ENCODE results near the gene ZNF189. TPM values are rescaled to one million over a fixed set of nuclear protein-coding genes. Genes with fewer than 3 reads are reported as not detected.
A peak's percentile ranks its signal among the peaks of the same experiment; 100 is the strongest.

ZNF189 gene
- total and polyA plus RNA-seq, 9 donors = 11.3 to 30.5 (median 25.1) TPM

DNA sequence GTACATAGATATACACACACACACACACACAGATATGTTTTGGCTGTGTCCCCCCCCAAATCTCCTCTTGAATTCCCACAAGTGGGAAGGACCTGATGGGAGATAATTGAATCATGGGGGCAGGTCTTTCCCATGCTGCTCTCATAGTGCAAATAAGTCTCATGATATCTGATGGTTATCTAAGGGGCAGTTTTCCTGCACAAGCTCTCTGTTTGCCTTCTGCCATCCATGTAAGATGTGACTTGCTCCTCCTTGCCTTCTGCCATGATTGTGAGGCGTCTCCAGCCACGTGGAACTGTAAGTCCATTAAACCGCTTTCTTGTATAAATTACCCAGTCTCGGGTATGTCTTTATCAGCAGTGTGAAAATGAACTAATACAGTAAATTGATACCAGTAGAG lies 52.8 kb downstream of the ZNF189 start:
- no peaks in the 10 kb centered on the region for H3K9me3 ChIP-seq
- 88 to 92% (median 90%) methylated on average over 4 of the region's 4 CpGs for WGBS, 3 donors

DNA sequence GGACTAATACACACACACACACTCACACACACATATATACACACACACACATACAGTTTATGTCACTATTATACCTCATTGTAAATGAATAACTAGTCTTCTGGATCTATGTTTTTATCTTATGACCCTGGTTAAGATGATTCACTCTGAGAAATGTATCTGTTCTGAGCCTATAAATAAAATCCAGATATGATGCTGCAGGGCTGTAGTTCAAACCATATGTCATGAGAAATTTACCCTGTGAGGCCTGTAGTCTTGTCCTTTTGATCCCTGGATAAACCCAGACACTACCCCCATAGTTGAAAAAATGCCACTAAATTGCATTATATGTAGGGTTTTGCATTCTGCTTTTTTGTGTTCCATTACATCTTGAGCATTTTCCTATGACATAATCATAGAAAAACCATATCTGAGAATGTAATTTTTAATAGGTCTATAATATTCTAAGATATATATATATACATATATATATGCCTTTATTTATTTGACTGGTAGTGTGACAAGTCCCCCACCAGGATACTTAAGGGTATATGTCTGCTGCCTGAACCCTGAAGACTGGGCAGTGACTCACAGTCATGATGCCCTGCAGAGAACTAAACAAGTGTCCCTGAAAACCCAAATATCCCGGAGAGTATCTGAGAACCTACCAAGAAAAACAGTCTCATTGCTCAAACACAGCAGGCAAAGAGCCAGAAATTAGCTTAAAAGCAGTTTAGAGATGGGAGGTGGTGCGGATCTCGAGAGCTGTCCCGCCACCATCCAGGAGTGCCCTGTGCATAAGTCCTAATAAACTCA lies 55.3 kb downstream of the ZNF189 start:
- Histone ChIP-seq H3K4me3 (no peak overlapping the region), H3K27me3 (no peaks in the 10 kb centered on the region), H3K27ac (no peak overlapping the region), H3K36me3 (no peaks in the 10 kb centered on the region), H3K9me3 (no peaks in the 10 kb centered on the region), H3K4me1 (ENCODE audit: insufficient read depth) (no peaks in the 10 kb centered on the region)
- WGBS, 3 donors = 58 to 69% (median 62%) methylated on average over 4 of the region's 4 CpGs
- intact Hi-C loops (cut with DNase I) = no loop called here
- TF ChIP-seq POLR2A (IDR thresholded peaks at IDR 0.05) (no peak), EP300 (IDR thresholded peaks at IDR 0.05) (no peak)
- no peak for DNase-seq

More for the DNA sequence above, 52.8 kb downstream of the ZNF189 start:
- Histone ChIP-seq H3K27ac (no peak overlapping the region), H3K36me3 (no peaks in the 10 kb centered on the region), H3K27me3 (no peaks in the 10 kb centered on the region), H3K4me1 (ENCODE audit: insufficient read depth) (no peaks in the 10 kb centered on the region), H3K4me3 (no peak overlapping the region)
- TF ChIP-seq POLR2A (IDR thresholded peaks at IDR 0.05) = no peak
- TF ChIP-seq, protein P1, sequence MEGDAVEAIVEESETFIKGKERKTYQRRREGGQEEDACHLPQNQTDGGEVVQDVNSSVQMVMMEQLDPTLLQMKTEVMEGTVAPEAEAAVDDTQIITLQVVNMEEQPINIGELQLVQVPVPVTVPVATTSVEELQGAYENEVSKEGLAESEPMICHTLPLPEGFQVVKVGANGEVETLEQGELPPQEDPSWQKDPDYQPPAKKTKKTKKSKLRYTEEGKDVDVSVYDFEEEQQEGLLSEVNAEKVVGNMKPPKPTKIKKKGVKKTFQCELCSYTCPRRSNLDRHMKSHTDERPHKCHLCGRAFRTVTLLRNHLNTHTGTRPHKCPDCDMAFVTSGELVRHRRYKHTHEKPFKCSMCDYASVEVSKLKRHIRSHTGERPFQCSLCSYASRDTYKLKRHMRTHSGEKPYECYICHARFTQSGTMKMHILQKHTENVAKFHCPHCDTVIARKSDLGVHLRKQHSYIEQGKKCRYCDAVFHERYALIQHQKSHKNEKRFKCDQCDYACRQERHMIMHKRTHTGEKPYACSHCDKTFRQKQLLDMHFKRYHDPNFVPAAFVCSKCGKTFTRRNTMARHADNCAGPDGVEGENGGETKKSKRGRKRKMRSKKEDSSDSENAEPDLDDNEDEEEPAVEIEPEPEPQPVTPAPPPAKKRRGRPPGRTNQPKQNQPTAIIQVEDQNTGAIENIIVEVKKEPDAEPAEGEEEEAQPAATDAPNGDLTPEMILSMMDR (IDR thresholded peaks at IDR 0.05) = no peak
- TF ChIP-seq EP300 (IDR thresholded peaks at IDR 0.05) = no peak
- intact Hi-C loops (cut with DNase I) = no loop called here
- no peak for DNase-seq

DNA sequence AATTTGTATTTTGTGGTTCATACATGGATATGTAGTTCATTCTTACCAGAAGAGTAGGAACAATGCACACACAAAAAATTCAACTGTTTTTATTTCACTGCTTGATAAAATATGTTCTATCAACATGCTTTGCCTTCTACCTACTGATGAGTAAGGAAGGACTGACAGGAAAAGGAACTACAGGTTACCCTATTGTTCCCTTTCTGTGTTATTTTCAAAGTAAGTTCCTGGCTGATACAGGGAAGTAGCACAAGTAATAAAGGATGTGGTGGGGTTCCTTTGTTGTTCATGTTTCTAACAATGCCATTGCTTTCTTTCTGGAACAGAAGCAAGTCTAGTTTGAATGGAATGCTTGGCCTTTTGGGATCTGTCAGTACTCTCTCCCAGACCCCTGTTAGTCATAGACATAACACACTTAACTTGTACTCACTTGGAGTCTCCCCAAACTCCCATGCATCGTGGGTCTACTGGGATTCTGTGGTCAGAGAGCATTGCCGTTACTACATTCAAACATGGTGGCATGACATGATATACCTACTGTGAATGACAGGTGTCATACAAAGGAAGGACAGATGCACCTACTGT lies 57.1 kb downstream of the ZNF189 start:
- no peaks in the 10 kb centered on the region for H3K9me3 ChIP-seq
- DNase-seq = no peak
- H3K36me3 ChIP-seq = no peaks in the 10 kb centered on the region
- intact Hi-C loops (cut with DNase I) = loop anchor here in 2 of 4 donors (5.0 kb wide), 1 partner anchor 77 kb away; the partner anchor contains the start of gene RNF20 (in 2 of the 2)
- no peak overlapping the region for H3K4me3 ChIP-seq
- no peak overlapping the region for H3K27ac ChIP-seq
- no peaks in the 10 kb centered on the region for H3K4me1 ChIP-seq (ENCODE audit: insufficient read depth)
- H3K27me3 ChIP-seq = no peaks in the 10 kb centered on the region
- TF ChIP-seq EP300 (IDR thresholded peaks at IDR 0.05) (no peak), POLR2A (IDR thresholded peaks at IDR 0.05) (no peak)
- 10 to 39% (median 22%) methylated on average over 2 of the region's 2 CpGs for WGBS, 3 donors

DNA sequence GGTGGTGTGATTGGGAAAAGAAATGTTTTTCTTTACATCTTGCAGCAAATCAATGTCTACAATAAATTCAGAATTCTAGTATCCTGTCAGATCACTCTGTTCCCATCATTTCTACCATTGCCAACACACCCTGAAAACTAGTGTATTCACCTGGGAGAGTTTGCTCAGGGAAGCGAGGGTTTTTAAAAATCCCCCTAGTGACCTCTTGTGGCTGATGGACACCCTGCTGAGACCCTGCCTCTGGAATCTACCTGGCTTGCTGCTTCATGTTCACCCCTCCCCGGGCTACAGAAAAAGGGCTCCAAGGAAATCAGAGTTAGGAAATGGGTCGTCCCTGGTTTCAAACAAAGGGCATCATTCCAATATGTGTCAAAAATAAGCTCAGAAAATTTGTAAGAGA lies 58.4 kb downstream of the ZNF189 start:
- Histone ChIP-seq H3K36me3 (no peaks in the 10 kb centered on the region), H3K9me3 (no peaks in the 10 kb centered on the region), H3K27ac (no peak overlapping the region), H3K27me3 (no peaks in the 10 kb centered on the region), H3K4me3 (no peak overlapping the region), H3K4me1 (ENCODE audit: insufficient read depth) (no peaks in the 10 kb centered on the region)
- TF ChIP-seq POLR2A (IDR thresholded peaks at IDR 0.05) (no peak), EP300 (IDR thresholded peaks at IDR 0.05) (no peak)
- TF ChIP-seq, protein P1 (IDR thresholded peaks at IDR 0.05) = no peak
- DNase-seq = no peak
- intact Hi-C loops (cut with DNase I) = loop anchor here in 2 of 4 donors (5.0 kb wide), 1 partner anchor 75 kb away; the partner anchor contains the start of gene RNF20 (in 2 of the 2)
- WGBS, 3 donors = 31 to 45% (median 40%) methylated on average over 3 of the region's 3 CpGs

DNA sequence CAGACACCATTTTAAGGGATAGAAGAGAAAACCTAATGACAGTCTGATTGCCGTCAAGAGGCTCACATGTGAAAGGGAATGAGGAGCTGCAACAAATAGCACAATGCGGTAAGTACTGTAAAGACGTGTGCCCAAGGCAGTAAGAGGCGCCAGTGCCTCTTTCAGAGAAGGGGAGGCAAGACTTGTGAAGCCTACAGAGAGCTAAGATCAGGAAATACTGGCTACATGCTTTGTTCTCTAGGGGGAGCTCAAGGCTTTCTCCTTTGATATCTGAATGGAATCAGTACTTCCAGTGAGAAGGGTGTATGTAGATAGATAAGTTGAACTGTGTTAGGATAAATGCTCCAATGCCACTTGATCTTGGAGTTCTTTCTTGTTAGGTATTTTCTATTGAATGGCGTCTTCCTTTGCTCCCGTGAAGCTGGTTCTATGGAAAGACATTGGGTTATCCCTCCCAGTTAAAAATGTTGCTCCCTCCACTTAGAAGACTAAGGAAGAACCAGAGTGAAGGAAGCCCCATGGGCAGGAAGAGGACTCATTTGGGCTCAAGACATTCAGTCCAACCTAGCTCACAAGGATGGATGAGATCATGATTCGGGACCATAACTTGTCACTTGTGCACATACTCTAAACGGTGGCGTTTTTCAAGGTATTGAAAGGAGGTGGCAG lies 60.4 kb downstream of the ZNF189 start:
- no peaks in the 10 kb centered on the region for H3K27me3 ChIP-seq
- H3K27ac ChIP-seq = no peak overlapping the region
- peak in 1 of 5 donors; percentile 20 for DNase-seq
- intact Hi-C loops (cut with DNase I) = loop anchor here (1.0 to 5.0 kb wide), 3 partner anchors 71 to 73 kb away; partner anchors contain the start of gene RNF20 (in 2 of the 4)
- TF ChIP-seq, protein P1 (IDR thresholded peaks at IDR 0.05) = peak; percentile 36 to 61 (median 48)
- TF ChIP-seq EP300 (IDR thresholded peaks at IDR 0.05) = no peak
- H3K36me3 ChIP-seq = no peaks in the 10 kb centered on the region
- no peaks in the 10 kb centered on the region for H3K9me3 ChIP-seq
- no peaks in the 10 kb centered on the region for H3K4me1 ChIP-seq (ENCODE audit: insufficient read depth)
- no peak overlapping the region for H3K4me3 ChIP-seq
- 49 to 52% (median 49%) methylated on average over 9 of the region's 9 CpGs for WGBS, 3 donors
